GM10248 (cell line): Measurements from ENCODE around the gene ARHGAP26.

Experiments used
- CTCF ChIA-PET: fragments of 300-600 bp; sonication (Branson Sonifier 250); formaldehyde crosslinking; extraction: SDS; loops from one replicate; lab custom pipeline; 2021; ENCODE audit warnings: antibody characterized with exemption; lab: Yijun Ruan, JAX
- POLR2A ChIA-PET: fragments of 350-650 bp; sonication (Branson Sonifier 250); formaldehyde crosslinking; extraction: SDS; loops from one replicate; lab custom pipeline; 2020; ENCODE audit warnings: antibody characterized with exemption; lab: Yijun Ruan, JAX
- DNase-seq: peaks from one replicate; pipeline ENCODE4 v3.0.0; 2012; ENCODE audit errors: extremely low spot score
- CTCF ChIP-seq: IDR thresholded peaks from 2 replicates; pipeline ENCODE4 v1.5.1; 2012; ENCODE audit warnings: mild to moderate bottlenecking, low read depth; ENCODE audit errors: extremely low read depth, missing control alignments, control extremely low read depth

The ARHGAP26 gene

GRCh38 chr5:142769793-142770649, at the start of gene ARHGAP26:
Gene ARHGAP26, plus strand, starts transcription at chr5:142770377. Its CDS starts 385 bp downstream, at chr5:142770762.
- DNase-seq: peak; percentile 96
- peak; percentile 19 for TF ChIP-seq CTCF
- POLR2A ChIA-PET: no interaction called here
- CTCF ChIA-PET: interaction anchor here (0.9 to 5.4 kb wide), 9 partner anchors 9 to 118 kb away, joined by 3 to 30 read pairs (median 5); no protein-coding TSS in a partner anchor

- no peak for DNase-seq
- ChIA-PET POLR2A (no interaction called here), CTCF (interaction anchor here (0.8 to 5.1 kb wide), 5 partner anchors 7 to 168 kb away, joined by 3 to 66 read pairs (median 5); no protein-coding TSS in a partner anchor)
- no peak for TF ChIP-seq CTCF
Observed at GRCh38 chr5:142720641-142721271, 49.4 kb upstream of the ARHGAP26 start.

DNA sequence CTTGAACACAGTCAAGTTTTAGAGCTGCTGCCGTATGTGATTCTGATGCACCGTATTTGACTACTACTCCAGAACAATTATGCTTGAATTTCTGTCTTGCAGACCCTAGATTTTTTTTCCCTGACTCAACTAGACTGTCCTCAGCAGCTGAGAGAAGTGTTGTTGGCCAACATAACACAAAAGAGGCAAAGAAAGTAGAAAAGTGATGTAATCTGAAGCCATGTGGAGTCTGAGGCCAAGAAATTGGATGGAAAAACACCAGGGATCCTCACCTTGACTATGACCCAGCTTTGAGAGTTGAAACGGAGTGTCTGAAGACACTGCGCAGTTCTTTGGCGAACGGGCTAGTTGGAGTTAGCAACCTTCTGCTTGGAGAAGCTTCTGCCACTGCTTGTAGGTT, 48.0 kb upstream of the ARHGAP26 start:
- no peak for DNase-seq
- ChIA-PET POLR2A (no interaction called here), CTCF (interaction anchor here (0.8 to 5.1 kb wide), 6 partner anchors 8 to 171 kb away, joined by 3 to 66 read pairs (median 4); no protein-coding TSS in a partner anchor)
- TF ChIP-seq CTCF: no peak

DNA sequence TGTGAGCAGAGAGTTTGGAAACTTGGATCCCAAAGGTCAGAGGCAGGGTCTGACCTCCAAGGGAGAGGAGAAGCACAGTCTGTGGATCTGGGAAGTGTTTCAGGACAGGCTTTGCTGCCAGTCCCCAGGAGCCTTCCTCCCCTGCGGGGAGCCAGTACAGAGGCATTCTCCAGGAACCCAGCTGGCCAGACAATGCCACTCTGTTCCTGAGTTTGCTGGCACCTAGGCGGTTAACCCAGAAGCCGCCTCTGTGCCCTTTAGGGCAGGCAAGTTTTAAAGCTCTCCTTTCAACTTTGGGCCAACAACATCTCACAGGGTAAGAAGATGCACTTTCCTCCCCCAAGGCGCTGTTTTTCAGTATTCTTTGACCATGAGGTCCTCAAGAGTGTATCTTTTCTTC, 47.3 kb upstream of the ARHGAP26 start:
- POLR2A ChIA-PET: no interaction called here

DNA sequence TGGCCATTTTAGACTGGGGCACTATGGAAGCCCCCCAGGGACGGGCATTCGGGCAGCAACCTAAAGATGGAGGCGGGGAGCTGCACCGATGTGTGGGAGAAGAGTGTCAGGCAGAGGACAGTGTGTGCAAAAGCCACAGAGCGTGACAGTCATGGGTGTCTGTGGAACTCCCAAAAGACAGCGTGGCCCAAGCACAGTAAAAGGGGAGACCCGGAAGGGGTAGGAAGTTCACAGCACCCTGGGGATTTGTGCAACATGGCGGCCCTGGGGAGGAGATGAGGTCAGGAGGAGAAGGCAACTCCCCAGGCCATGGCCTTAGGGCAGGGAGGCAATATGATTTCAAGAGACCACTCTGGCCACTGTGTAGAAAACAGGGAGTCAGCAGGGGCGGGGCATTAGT, 45.4 kb upstream of the ARHGAP26 start:
- POLR2A ChIA-PET: no interaction called here
- CTCF ChIA-PET: interaction anchor here (1.1 to 5.1 kb wide), 4 partner anchors 11 to 163 kb away, joined by 3 to 66 read pairs (median 4); no protein-coding TSS in a partner anchor
- TF ChIP-seq CTCF: no peak
- no peak for DNase-seq

More for the DNA sequence above, 47.3 kb upstream of the ARHGAP26 start:
- TF ChIP-seq CTCF: no peak
- CTCF ChIA-PET: interaction anchor here (1.1 to 5.1 kb wide), 5 partner anchors 9 to 159 kb away, joined by 3 to 66 read pairs (median 4); no protein-coding TSS in a partner anchor
- no peak for DNase-seq
